ENCODE results near the gene PBX3.
"Not testable (repeated sequence)": the region's sequence is repeated elsewhere in the genome, so short reads cannot be mapped to it uniquely, and the experiment has no call there.

Gene PBX3

GRCh38 chr9:125774106-125774505, 26.9 kb downstream of the PBX3 start:
- Histone ChIP-seq H3K36me3 (replicated peaks in 1 of 2; ENCODE audit: control insufficient read depth in 2 of 2, insufficient read depth in 2 of 2, low read length in 2 of 2) (peaks cover 1 to 15% of the 10 kb centered on the region in 2 donors), H3K18ac (ENCODE audit: low read length) (no peak overlapping the region), H3K4me3 (ENCODE audit: low read length in 2 of 2) (no peak overlapping the region), H2BK120ac (ENCODE audit: low read depth, low read length) (no peak overlapping the region), H3K27me3 (ENCODE audit: control insufficient read depth in 3 of 3, insufficient read depth in 3 of 3, low read depth in 1 of 3, low read length in 3 of 3) (no peaks in the 10 kb centered on the region), H2BK12ac (ENCODE audit: low read length) (no peak overlapping the region), H4K8ac (ENCODE audit: low read depth, low read length) (no peak overlapping the region), H3K4me2 (ENCODE audit: insufficient read depth, low read length, poor library complexity, severe bottlenecking) (no peak overlapping the region), H4K91ac (ENCODE audit: low read depth, low read length, poor library complexity) (no peak overlapping the region), H3K27ac (replicated peaks; ENCODE audit: low read length) (no peak overlapping the region), H3K14ac (ENCODE audit: low read length) (no peak overlapping the region), H2AK5ac (ENCODE audit: low read depth, low read length) (no peak overlapping the region), H3K4ac (ENCODE audit: low read length) (no peak overlapping the region), H3K9ac (ENCODE audit: low read depth, low read length, poor library complexity) (no peak overlapping the region), H3K23ac (ENCODE audit: low read depth, low read length, poor library complexity) (no peak overlapping the region), H3K4me1 (ENCODE audit: control insufficient read depth in 2 of 2, insufficient read depth in 1 of 2, low read depth in 1 of 2, low read length in 2 of 2) (no peaks in the 10 kb centered on the region), H2AFZ (ENCODE audit: low read length) (no peak overlapping the region), H2BK15ac (ENCODE audit: low read length) (no peak overlapping the region), H3K79me1 (ENCODE audit: low read depth, low read length) (no peaks in the 10 kb centered on the region), H2BK5ac (ENCODE audit: low read length) (no peak overlapping the region), H3K9me3 (replicated peaks in 1 of 2; ENCODE audit: control insufficient read depth in 2 of 2, insufficient read depth in 1 of 2, low read depth in 1 of 2, low read length in 2 of 2) (no peaks in the 10 kb centered on the region)
- no CpG with 5 or more reads among the region's 4 CpGs for WGBS, 2 donors (ENCODE audit: extremely low coverage in 2 of 2, insufficient read length in 2 of 2, insufficient replicate concordance in 1 of 2)
- DNase-seq (ENCODE audit: low spot score), result no peak

DNA sequence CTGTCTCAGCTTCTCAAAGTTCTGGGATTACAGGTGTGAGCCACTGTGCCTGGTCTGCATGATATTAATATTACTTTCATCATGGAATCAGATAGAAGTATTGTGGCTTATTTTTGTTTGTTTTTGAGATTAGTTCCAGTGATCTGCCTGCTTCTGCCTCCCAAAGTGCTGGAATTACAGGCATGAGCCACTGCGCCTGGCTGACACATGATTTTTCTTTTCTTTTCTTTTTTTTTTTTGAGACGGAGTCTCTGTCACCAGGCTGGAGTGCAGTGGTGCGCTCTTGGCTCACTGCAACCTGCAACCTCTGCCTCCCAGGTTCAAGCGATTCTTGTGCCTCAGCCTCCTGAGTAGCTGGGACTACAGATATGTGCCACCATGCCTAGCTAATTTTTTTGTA, 29.6 kb downstream of the PBX3 start:
- DNase-seq (ENCODE audit: low spot score); H3K23ac ChIP-seq (ENCODE audit: low read depth, low read length, poor library complexity); H3K27me3 ChIP-seq (ENCODE audit: control insufficient read depth in 3 of 3, insufficient read depth in 3 of 3, low read depth in 1 of 3, low read length in 3 of 3); H3K4me1 ChIP-seq (ENCODE audit: control insufficient read depth in 2 of 2, insufficient read depth in 1 of 2, low read depth in 1 of 2, low read length in 2 of 2); H3K9ac ChIP-seq (ENCODE audit: low read depth, low read length, poor library complexity); H4K8ac ChIP-seq (ENCODE audit: low read depth, low read length); H3K14ac ChIP-seq (ENCODE audit: low read length); H3K4ac ChIP-seq (ENCODE audit: low read length); H2BK12ac ChIP-seq (ENCODE audit: low read length); H2AFZ ChIP-seq (ENCODE audit: low read length); H3K18ac ChIP-seq (ENCODE audit: low read length); H2BK15ac ChIP-seq (ENCODE audit: low read length); H2BK5ac ChIP-seq (ENCODE audit: low read length); H3K4me2 ChIP-seq (ENCODE audit: insufficient read depth, low read length, poor library complexity, severe bottlenecking); H3K27ac ChIP-seq (replicated peaks; ENCODE audit: low read length); H3K9me3 ChIP-seq (replicated peaks in 1 of 2; ENCODE audit: control insufficient read depth in 2 of 2, insufficient read depth in 1 of 2, low read depth in 1 of 2, low read length in 2 of 2); H3K4me3 ChIP-seq (ENCODE audit: low read length in 2 of 2); H2BK120ac ChIP-seq (ENCODE audit: low read depth, low read length); H4K91ac ChIP-seq (ENCODE audit: low read depth, low read length, poor library complexity); H2AK5ac ChIP-seq (ENCODE audit: low read depth, low read length); H3K79me1 ChIP-seq (ENCODE audit: low read depth, low read length): not testable (repeated sequence)
- no CpG with 5 or more reads among the region's 4 CpGs for WGBS, 2 donors (ENCODE audit: extremely low coverage in 2 of 2, insufficient read length in 2 of 2, insufficient replicate concordance in 1 of 2)
- H3K36me3 ChIP-seq (replicated peaks in 1 of 2; ENCODE audit: control insufficient read depth in 2 of 2, insufficient read depth in 2 of 2, low read length in 2 of 2), result peaks cover 1 to 15% of the 10 kb centered on the region in 2 donors

DNA sequence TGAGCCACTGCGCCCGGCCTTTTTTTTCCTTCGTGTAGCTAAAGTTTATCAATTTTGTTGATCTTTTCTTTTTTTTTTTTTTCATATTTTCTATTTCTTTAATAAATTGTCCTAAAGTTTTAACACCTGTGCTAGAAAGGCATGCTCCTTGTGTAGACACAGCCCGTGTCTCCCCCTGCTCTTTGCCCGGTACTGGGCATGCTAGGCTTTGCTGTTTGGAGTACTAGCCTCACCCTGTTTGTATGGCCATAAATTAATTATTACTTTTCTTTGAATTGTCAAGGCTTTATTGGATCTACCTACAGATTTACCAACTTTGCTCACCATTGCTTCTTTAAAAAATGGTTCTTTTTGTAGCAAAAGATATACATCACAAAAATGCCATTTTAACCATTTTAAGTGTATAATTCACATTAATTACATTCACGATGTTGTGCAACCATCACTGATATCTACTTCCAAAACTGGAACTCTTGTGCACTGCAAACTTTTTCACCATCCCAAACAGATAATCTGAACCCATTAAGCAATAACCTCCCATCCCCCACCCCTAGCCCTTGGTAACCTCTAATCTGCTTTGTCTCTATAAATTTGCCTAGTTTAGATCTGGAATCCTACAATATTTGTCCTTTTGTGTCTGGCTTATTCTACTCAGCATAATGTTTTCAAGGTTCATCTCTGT, 31.5 kb downstream of the PBX3 start:
- H3K27ac ChIP-seq (replicated peaks; ENCODE audit: low read length); H3K4me1 ChIP-seq (ENCODE audit: control insufficient read depth in 2 of 2, insufficient read depth in 1 of 2, low read depth in 1 of 2, low read length in 2 of 2); H3K27me3 ChIP-seq (ENCODE audit: control insufficient read depth in 3 of 3, insufficient read depth in 3 of 3, low read depth in 1 of 3, low read length in 3 of 3); H2BK12ac ChIP-seq (ENCODE audit: low read length); H2AK5ac ChIP-seq (ENCODE audit: low read depth, low read length); H4K91ac ChIP-seq (ENCODE audit: low read depth, low read length, poor library complexity); H3K4me2 ChIP-seq (ENCODE audit: insufficient read depth, low read length, poor library complexity, severe bottlenecking); H3K4me3 ChIP-seq (ENCODE audit: low read length in 2 of 2); H3K4ac ChIP-seq (ENCODE audit: low read length); DNase-seq (ENCODE audit: low spot score); H3K14ac ChIP-seq (ENCODE audit: low read length); H3K18ac ChIP-seq (ENCODE audit: low read length); H2BK5ac ChIP-seq (ENCODE audit: low read length); H4K8ac ChIP-seq (ENCODE audit: low read depth, low read length); H2BK120ac ChIP-seq (ENCODE audit: low read depth, low read length); H3K9ac ChIP-seq (ENCODE audit: low read depth, low read length, poor library complexity); H2BK15ac ChIP-seq (ENCODE audit: low read length); H3K79me1 ChIP-seq (ENCODE audit: low read depth, low read length); H3K23ac ChIP-seq (ENCODE audit: low read depth, low read length, poor library complexity); H2AFZ ChIP-seq (ENCODE audit: low read length); H3K36me3 ChIP-seq (replicated peaks in 1 of 2; ENCODE audit: control insufficient read depth in 2 of 2, insufficient read depth in 2 of 2, low read length in 2 of 2): not testable (repeated sequence)
- no CpG with 5 or more reads among the region's 6 CpGs for WGBS, 2 donors (ENCODE audit: extremely low coverage in 2 of 2, insufficient read length in 2 of 2, insufficient replicate concordance in 1 of 2)
- H3K9me3 ChIP-seq (replicated peaks in 1 of 2; ENCODE audit: control insufficient read depth in 2 of 2, insufficient read depth in 1 of 2, low read depth in 1 of 2, low read length in 2 of 2), result peaks cover 2 to 24% of the 10 kb centered on the region in 2 donors

DNA sequence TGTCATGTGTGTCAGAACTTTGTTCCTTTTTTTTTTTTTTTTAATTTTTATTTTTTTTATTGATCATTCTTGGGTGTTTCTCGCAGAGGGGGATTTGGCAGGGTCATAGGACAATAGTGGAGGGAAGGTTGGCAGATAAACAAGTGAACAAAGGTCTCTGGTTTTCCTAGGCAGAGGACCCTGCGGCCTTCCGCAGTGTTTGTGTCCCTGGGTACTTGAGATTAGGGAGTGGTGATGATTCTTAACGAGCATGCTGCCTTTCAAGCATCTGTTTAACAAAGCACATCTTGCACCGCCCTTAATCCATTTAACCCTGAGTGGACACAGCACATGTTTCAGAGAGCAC, 32.0 kb downstream of the PBX3 start:
- H2BK5ac ChIP-seq (ENCODE audit: low read length), result not testable (repeated sequence)
- peaks cover 2 to 28% of the 10 kb centered on the region in 2 donors for H3K9me3 ChIP-seq (replicated peaks in 1 of 2; ENCODE audit: control insufficient read depth in 2 of 2, insufficient read depth in 1 of 2, low read depth in 1 of 2, low read length in 2 of 2)

More for the DNA sequence above, 32.0 kb downstream of the PBX3 start:
- H3K4ac ChIP-seq (ENCODE audit: low read length); H4K91ac ChIP-seq (ENCODE audit: low read depth, low read length, poor library complexity); DNase-seq (ENCODE audit: low spot score); H2AK5ac ChIP-seq (ENCODE audit: low read depth, low read length); H3K4me1 ChIP-seq (ENCODE audit: control insufficient read depth in 2 of 2, insufficient read depth in 1 of 2, low read depth in 1 of 2, low read length in 2 of 2); H2AFZ ChIP-seq (ENCODE audit: low read length); H3K14ac ChIP-seq (ENCODE audit: low read length); H2BK15ac ChIP-seq (ENCODE audit: low read length); H3K9ac ChIP-seq (ENCODE audit: low read depth, low read length, poor library complexity); H3K27ac ChIP-seq (replicated peaks; ENCODE audit: low read length); H3K79me1 ChIP-seq (ENCODE audit: low read depth, low read length); H4K8ac ChIP-seq (ENCODE audit: low read depth, low read length); H3K18ac ChIP-seq (ENCODE audit: low read length); H3K23ac ChIP-seq (ENCODE audit: low read depth, low read length, poor library complexity); H3K4me2 ChIP-seq (ENCODE audit: insufficient read depth, low read length, poor library complexity, severe bottlenecking); H2BK120ac ChIP-seq (ENCODE audit: low read depth, low read length); H3K27me3 ChIP-seq (ENCODE audit: control insufficient read depth in 3 of 3, insufficient read depth in 3 of 3, low read depth in 1 of 3, low read length in 3 of 3); H2BK12ac ChIP-seq (ENCODE audit: low read length); H3K4me3 ChIP-seq (ENCODE audit: low read length in 2 of 2): not testable (repeated sequence)
- no CpG with 5 or more reads among the region's 5 CpGs for WGBS, 2 donors (ENCODE audit: extremely low coverage in 2 of 2, insufficient read length in 2 of 2, insufficient replicate concordance in 1 of 2)
- peaks cover 0 to 11% of the 10 kb centered on the region in 2 donors for H3K36me3 ChIP-seq (replicated peaks in 1 of 2; ENCODE audit: control insufficient read depth in 2 of 2, insufficient read depth in 2 of 2, low read length in 2 of 2)
